Neural crest cell (in vitro differentiated cells): ENCODE results near the gene MYCBPAP. TPM values are rescaled to one million over a fixed set of nuclear protein-coding genes. Genes with fewer than 3 reads are reported as not detected.

Experiments used
- DNase-seq: peaks from one replicate; pipeline ENCODE4 v3.0.0; 2021; ENCODE audit warnings: low read depth, mixed read lengths, low spot score
- H3K27ac Mint-ChIP-seq: one replicate; pipeline ENCODE4 v1.8.0; 2021; ENCODE audit warnings: mild to moderate bottlenecking, mixed read lengths; ENCODE audit not compliant: unreplicated experiment
- H3K27me3 Mint-ChIP-seq: 2 replicates; pipeline ENCODE4 v1.8.0; 2021; ENCODE audit warnings: low read depth, mild to moderate bottlenecking, mixed read lengths
- H3K36me3 Mint-ChIP-seq: 2 replicates; pipeline ENCODE4 v1.8.0; 2021; ENCODE audit warnings: low read depth, mild to moderate bottlenecking, mixed read lengths
- H3K4me1 Mint-ChIP-seq: 2 replicates; pipeline ENCODE4 v1.8.0; 2021; ENCODE audit warnings: mixed read lengths
- H3K4me3 Mint-ChIP-seq: one replicate; pipeline ENCODE4 v1.8.0; 2021; ENCODE audit warnings: mild to moderate bottlenecking, mixed read lengths
- H3K9me3 Mint-ChIP-seq: 2 replicates; pipeline ENCODE4 v1.8.0; 2021; ENCODE audit warnings: mixed read lengths
- CTCF ChIP-seq: fragments of 200-600 bp; sonication (generic); conservative IDR thresholded peaks from 2 replicates; pipeline ENCODE4 v1.5.0; 2021; ENCODE audit warnings: antibody characterized with exemption, mild to moderate bottlenecking
- total RNA-seq: library from RNA; stranded (reverse); gene quantifications from 2 replicates; pipeline ENCODE4 v1.2.1, GENCODE V29; 2021

Gene MYCBPAP
- total RNA-seq, 1 donor from 2014 or later = 1.2 TPM

GRCh38 chr17:50572541-50572940 lies 64.3 kb downstream of the MYCBPAP start:
- H3K27me3 Mint-ChIP-seq = peaks cover 5% of the 10 kb centered on the region
- no peak overlapping the region for H3K4me3 Mint-ChIP-seq
- no peaks in the 10 kb centered on the region for H3K9me3 Mint-ChIP-seq

GRCh38 chr17:50573866-50574611 lies 65.8 kb downstream of the MYCBPAP start:
- H3K4me3 Mint-ChIP-seq = no peak overlapping the region
- H3K4me1 Mint-ChIP-seq = peaks cover 10% of the 10 kb centered on the region
- no peaks in the 10 kb centered on the region for H3K36me3 Mint-ChIP-seq
- TF ChIP-seq CTCF = no peak
- no peaks in the 10 kb centered on the region for H3K27me3 Mint-ChIP-seq
- no peaks in the 10 kb centered on the region for H3K9me3 Mint-ChIP-seq
- no peak overlapping the region for H3K27ac Mint-ChIP-seq
- DNase-seq = no peak

More at GRCh38 chr17:50572541-50572940, 64.3 kb downstream of the MYCBPAP start:
- TF ChIP-seq CTCF = no peak
- no peak for DNase-seq
- Mint-ChIP-seq H3K36me3 (no peaks in the 10 kb centered on the region), H3K27ac (no peak overlapping the region), H3K4me1 (peaks cover 12% of the 10 kb centered on the region)

DNA sequence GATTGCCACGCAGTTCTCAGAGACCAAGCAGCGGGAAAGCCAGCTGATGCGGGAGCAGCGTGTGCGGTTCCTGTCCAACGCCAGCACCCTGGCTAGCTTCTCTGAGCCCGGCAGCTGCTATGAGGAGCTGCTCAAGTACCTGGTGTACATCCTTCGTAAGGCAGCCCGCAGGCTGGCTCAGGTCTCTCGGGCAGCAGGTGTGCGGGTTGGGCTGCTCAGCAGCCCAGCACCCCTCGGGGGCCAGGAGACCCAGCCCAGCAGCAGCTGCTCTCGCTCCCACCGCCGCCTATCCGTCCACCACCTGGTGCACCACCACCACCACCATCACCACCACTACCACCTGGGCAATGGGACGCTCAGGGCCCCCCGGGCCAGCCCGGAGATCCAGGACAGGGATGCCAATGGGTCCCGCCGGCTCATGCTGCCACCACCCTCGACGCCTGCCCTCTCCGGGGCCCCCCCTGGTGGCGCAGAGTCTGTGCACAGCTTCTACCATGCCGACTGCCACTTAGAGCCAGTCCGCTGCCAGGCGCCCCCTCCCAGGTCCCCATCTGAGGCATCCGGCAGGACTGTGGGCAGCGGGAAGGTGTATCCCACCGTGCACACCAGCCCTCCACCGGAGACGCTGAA lies 67.5 kb downstream of the MYCBPAP start:
- no peaks in the 10 kb centered on the region for H3K9me3 Mint-ChIP-seq
- no peak overlapping the region for H3K4me3 Mint-ChIP-seq
- no peak for TF ChIP-seq CTCF
- no peaks in the 10 kb centered on the region for H3K27me3 Mint-ChIP-seq
- H3K27ac Mint-ChIP-seq = no peak overlapping the region
- DNase-seq = no peak
- H3K36me3 Mint-ChIP-seq = no peaks in the 10 kb centered on the region
- H3K4me1 Mint-ChIP-seq = peaks cover 3% of the 10 kb centered on the region

DNA sequence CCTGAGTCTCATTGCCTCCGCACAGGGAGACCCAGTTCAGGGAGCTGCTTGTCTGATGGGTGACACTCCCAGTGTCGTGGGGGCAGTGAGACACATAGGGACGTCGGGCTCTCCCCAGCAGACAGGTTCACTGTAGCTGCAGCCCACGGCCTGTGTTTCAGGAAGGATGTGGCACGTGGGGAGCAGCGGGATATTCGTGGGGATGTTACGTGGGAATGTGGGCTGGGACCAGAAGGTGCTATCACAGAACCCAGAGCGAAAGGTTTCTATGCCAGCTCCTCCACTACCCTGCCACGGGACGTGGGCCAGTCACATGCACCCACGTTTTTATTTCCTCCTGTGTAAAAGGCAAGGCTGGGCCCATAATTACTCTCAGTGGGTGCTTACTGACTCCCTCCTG lies 68.6 kb downstream of the MYCBPAP start:
- Mint-ChIP-seq H3K27ac (no peak overlapping the region), H3K36me3 (no peaks in the 10 kb centered on the region), H3K4me3 (no peak overlapping the region), H3K4me1 (no peaks in the 10 kb centered on the region), H3K9me3 (no peaks in the 10 kb centered on the region), H3K27me3 (no peaks in the 10 kb centered on the region)
- DNase-seq = no peak
- no peak for TF ChIP-seq CTCF

GRCh38 chr17:50577451-50577954 lies 69.3 kb downstream of the MYCBPAP start:
- Mint-ChIP-seq H3K27ac (no peak overlapping the region), H3K27me3 (no peaks in the 10 kb centered on the region), H3K4me1 (no peaks in the 10 kb centered on the region), H3K4me3 (no peak overlapping the region), H3K36me3 (no peaks in the 10 kb centered on the region), H3K9me3 (no peaks in the 10 kb centered on the region)
- no peak for TF ChIP-seq CTCF
- no peak for DNase-seq
